GM21515 (cell line): ENCODE results near the gene PTPN7.
"Not testable (repeated sequence)": the region's sequence is repeated elsewhere in the genome, so short reads cannot be mapped to it uniquely, and the experiment has no call there.

Source experiments
- ATAC-seq: cut with Tn5 transposase; IDR thresholded peaks from one replicate; pipeline ENCODE4 v1.9.1; 2021; ENCODE audit not compliant: unreplicated experiment

PTPN7 gene

GRCh38 chr1:202154148-202154765, 6.1 kb downstream of the PTPN7 start:
- ATAC-seq, result no peak

GRCh38 chr1:202153284-202153683, 7.1 kb downstream of the PTPN7 start:
- no peak for ATAC-seq

- no peak for ATAC-seq
These were observed 8.0 kb downstream of the PTPN7 start for GRCh38 chr1:202152399-202152798.

- ATAC-seq, result no peak
These were observed 9.4 kb downstream of the PTPN7 start for GRCh38 chr1:202151045-202151444.

- ATAC-seq, result no peak
These were observed 9.8 kb downstream of the PTPN7 start for GRCh38 chr1:202150602-202151001.

- no peak for ATAC-seq
These were observed 10.2 kb downstream of the PTPN7 start for GRCh38 chr1:202150187-202150586.

GRCh38 chr1:202149566-202149965, 10.8 kb downstream of the PTPN7 start:
- ATAC-seq, result no peak

GRCh38 chr1:202148391-202148790, 12.0 kb downstream of the PTPN7 start:
- no peak for ATAC-seq

GRCh38 chr1:202146993-202147392, 13.4 kb downstream of the PTPN7 start:
- ATAC-seq, result no peak

- no peak for ATAC-seq
These were observed 14.1 kb downstream of the PTPN7 start for GRCh38 chr1:202146279-202146678.

- ATAC-seq, result not testable (repeated sequence)
These were observed 14.7 kb downstream of the PTPN7 start for GRCh38 chr1:202145744-202146140.

- no peak for ATAC-seq
These were observed 15.2 kb downstream of the PTPN7 start for GRCh38 chr1:202145068-202145743.

- peak; percentile 66 for ATAC-seq
These were observed 15.9 kb downstream of the PTPN7 start, which contains the start of gene ARL8A for GRCh38 chr1:202144402-202145067. ARL8A (minus strand) TSS chr1:202144737; CDS start chr1:202144572, 165 bp downstream.

- ATAC-seq, result peak; percentile 52
These were observed 16.5 kb downstream of the PTPN7 start for GRCh38 chr1:202143768-202144401.

GRCh38 chr1:202143011-202143767, 17.2 kb downstream of the PTPN7 start:
- peak; percentile 24 for ATAC-seq

GRCh38 chr1:202141468-202141867, 18.9 kb downstream of the PTPN7 start:
- not testable (repeated sequence) for ATAC-seq

- ATAC-seq, result no peak
These were observed 19.6 kb downstream of the PTPN7 start for GRCh38 chr1:202140833-202141232.

- no peak for ATAC-seq
These were observed 25.1 kb downstream of the PTPN7 start for GRCh38 chr1:202135221-202135721.

GRCh38 chr1:202134645-202135172, 25.7 kb downstream of the PTPN7 start:
- ATAC-seq, result no peak

GRCh38 chr1:202133989-202134388, 26.4 kb downstream of the PTPN7 start:
- no peak for ATAC-seq
